Effector memory CD8-positive, alpha-beta T cell (primary cell): Measurements from ENCODE around the gene WWOX.

Experiments
- ATAC-seq: fragments of 150-1000 bp; cut with Tn5 transposase; replicated peaks from 2 replicates; pipeline ENCODE4 v1.10.0; 2021; ENCODE audit warnings: mild to moderate bottlenecking, moderate library complexity
- DNase-seq, 3 experiments: peaks; one replicate each; pipeline ENCODE4 v3.0.0; 2021
- H3K27ac Mint-ChIP-seq, 2 donors: one replicate each; pipeline ENCODE4 v1.8.0; 2022; ENCODE audit warnings: mild to moderate bottlenecking in 2 of 2, mixed read lengths in 2 of 2, moderate library complexity in 2 of 2
- H3K27me3 Mint-ChIP-seq, 2 donors: one replicate each; pipeline ENCODE4 v1.8.0; 2022; ENCODE audit warnings: mixed read lengths in 2 of 2
- H3K36me3 Mint-ChIP-seq: one replicate; pipeline ENCODE4 v1.8.0; 2022; ENCODE audit warnings: mild to moderate bottlenecking, moderate library complexity, mixed read lengths; ENCODE audit not compliant: insufficient read depth
- H3K4me1 Mint-ChIP-seq, 2 donors: one replicate each; pipeline ENCODE4 v1.8.0; 2022; ENCODE audit warnings: low read depth in 2 of 2, mixed read lengths in 2 of 2
- H3K4me3 Mint-ChIP-seq, 2 donors: one replicate each; pipeline ENCODE4 v1.8.0; 2022; ENCODE audit warnings: mild to moderate bottlenecking in 2 of 2, mixed read lengths in 2 of 2, moderate library complexity in 2 of 2
- H3K9me3 Mint-ChIP-seq, 2 donors: one replicate each; pipeline ENCODE4 v1.8.0; 2022; ENCODE audit warnings: mixed read lengths in 2 of 2

Gene WWOX

GRCh38 chr16:78788276-78788675 is 688.8 kb downstream of the WWOX start:
- H3K4me1 Mint-ChIP-seq: peaks cover 0 to 12% of the 10 kb centered on the region in 2 donors
- H3K4me3 Mint-ChIP-seq: no peak overlapping the region
- no peaks in the 10 kb centered on the region for H3K27me3 Mint-ChIP-seq
- no peak overlapping the region for H3K27ac Mint-ChIP-seq
- ATAC-seq (no peak), DNase-seq (no peak)
- H3K36me3 Mint-ChIP-seq: no peaks in the 10 kb centered on the region
- no peaks in the 10 kb centered on the region for H3K9me3 Mint-ChIP-seq

- H3K4me1 Mint-ChIP-seq: peaks cover 0 to 12% of the 10 kb centered on the region in 2 donors
- ATAC-seq (no peak), DNase-seq (no peak)
- H3K36me3 Mint-ChIP-seq: no peaks in the 10 kb centered on the region
- no peak overlapping the region for H3K27ac Mint-ChIP-seq
- H3K9me3 Mint-ChIP-seq: no peaks in the 10 kb centered on the region
- H3K27me3 Mint-ChIP-seq: no peaks in the 10 kb centered on the region
- no peak overlapping the region for H3K4me3 Mint-ChIP-seq
Measured at GRCh38 chr16:78788696-78789095, 689.2 kb downstream of the WWOX start.

- H3K36me3 Mint-ChIP-seq: no peaks in the 10 kb centered on the region
- peaks cover 3 to 19% of the 10 kb centered on the region in 2 donors for H3K4me1 Mint-ChIP-seq
Measured at GRCh38 chr16:78789561-78789960, 690.1 kb downstream of the WWOX start.

GRCh38 chr16:78791011-78791410 is 691.6 kb downstream of the WWOX start:
- H3K4me3 Mint-ChIP-seq: peak overlapping the region in 1 of 2 donors; percentile 44

More at GRCh38 chr16:78789561-78789960, 690.1 kb downstream of the WWOX start:
- H3K4me3 Mint-ChIP-seq: no peak overlapping the region
- no peak overlapping the region for H3K27ac Mint-ChIP-seq
- no peak for ATAC-seq
- no peaks in the 10 kb centered on the region for H3K27me3 Mint-ChIP-seq
- H3K9me3 Mint-ChIP-seq: no peaks in the 10 kb centered on the region
- DNase-seq: no peak

GRCh38 chr16:78791926-78792325 is 692.5 kb downstream of the WWOX start:
- H3K9me3 Mint-ChIP-seq: no peaks in the 10 kb centered on the region
- peaks cover 15 to 36% of the 10 kb centered on the region in 2 donors for H3K4me1 Mint-ChIP-seq
- no peak for ATAC-seq
- DNase-seq: no peak
- no peak overlapping the region for H3K4me3 Mint-ChIP-seq
- peak overlapping the region; percentile 10 to 67 for H3K27ac Mint-ChIP-seq
- no peaks in the 10 kb centered on the region for H3K27me3 Mint-ChIP-seq
- H3K36me3 Mint-ChIP-seq: no peaks in the 10 kb centered on the region

More at GRCh38 chr16:78791011-78791410, 691.6 kb downstream of the WWOX start:
- ATAC-seq (no peak), DNase-seq (no peak)
- Mint-ChIP-seq H3K9me3 (no peaks in the 10 kb centered on the region), H3K36me3 (no peaks in the 10 kb centered on the region), H3K27me3 (no peaks in the 10 kb centered on the region), H3K4me1 (peaks cover 14 to 34% of the 10 kb centered on the region in 2 donors), H3K27ac (peak overlapping the region; percentile 62 to 90)

- Mint-ChIP-seq H3K4me1 (peaks cover 15 to 36% of the 10 kb centered on the region in 2 donors), H3K27ac (peak overlapping the region in 1 of 2 donors; percentile 85), H3K9me3 (no peaks in the 10 kb centered on the region), H3K36me3 (no peaks in the 10 kb centered on the region), H3K27me3 (no peaks in the 10 kb centered on the region), H3K4me3 (no peak overlapping the region)
- DNase-seq (no peak), ATAC-seq (no peak)
Measured at GRCh38 chr16:78792952-78793351, 693.5 kb downstream of the WWOX start.

GRCh38 chr16:78794581-78795250 is 695.3 kb downstream of the WWOX start:
- peak overlapping the region; percentile 33 to 40 for H3K4me3 Mint-ChIP-seq
- no peaks in the 10 kb centered on the region for H3K27me3 Mint-ChIP-seq
- no peaks in the 10 kb centered on the region for H3K9me3 Mint-ChIP-seq
- H3K36me3 Mint-ChIP-seq: no peaks in the 10 kb centered on the region
- DNase-seq: peak in 1 of 3 experiments; percentile 28
- peak overlapping the region; percentile 85 for H3K27ac Mint-ChIP-seq
- peaks cover 15 to 36% of the 10 kb centered on the region in 2 donors for H3K4me1 Mint-ChIP-seq
- peak; percentile 84 for ATAC-seq

GRCh38 chr16:78795433-78795832 is 696.0 kb downstream of the WWOX start:
- Mint-ChIP-seq H3K27ac (peak overlapping the region; percentile 85), H3K4me1 (peaks cover 15 to 37% of the 10 kb centered on the region in 2 donors), H3K4me3 (peak overlapping the region; percentile 33 to 40), H3K36me3 (no peaks in the 10 kb centered on the region), H3K9me3 (no peaks in the 10 kb centered on the region), H3K27me3 (no peaks in the 10 kb centered on the region)
- ATAC-seq (no peak), DNase-seq (no peak)

- no peaks in the 10 kb centered on the region for H3K9me3 Mint-ChIP-seq
- DNase-seq: peak; percentile 12 to 30 (median 18)
- H3K4me3 Mint-ChIP-seq: no peak overlapping the region
- peak; percentile 16 for ATAC-seq
- no peaks in the 10 kb centered on the region for H3K27me3 Mint-ChIP-seq
- peaks cover 17 to 40% of the 10 kb centered on the region in 2 donors for H3K4me1 Mint-ChIP-seq
- peak overlapping the region in 1 of 2 donors; percentile 85 for H3K27ac Mint-ChIP-seq
- no peaks in the 10 kb centered on the region for H3K36me3 Mint-ChIP-seq
Measured at GRCh38 chr16:78796221-78796866, 696.9 kb downstream of the WWOX start.

GRCh38 chr16:78799429-78799828 is 700.0 kb downstream of the WWOX start:
- Mint-ChIP-seq H3K9me3 (no peaks in the 10 kb centered on the region), H3K4me3 (no peak overlapping the region), H3K4me1 (peaks cover 15 to 41% of the 10 kb centered on the region in 2 donors), H3K27me3 (no peaks in the 10 kb centered on the region), H3K27ac (no peak overlapping the region), H3K36me3 (peaks cover 2% of the 10 kb centered on the region)
- no peak for ATAC-seq
- no peak for DNase-seq

GRCh38 chr16:78800523-78800922 is 701.1 kb downstream of the WWOX start:
- H3K27ac Mint-ChIP-seq: peak overlapping the region in 1 of 2 donors; percentile 67
- peak; percentile 45 for ATAC-seq

GRCh38 chr16:78804058-78804735 is 704.7 kb downstream of the WWOX start:
- Mint-ChIP-seq H3K27ac (no peak overlapping the region), H3K27me3 (no peaks in the 10 kb centered on the region), H3K9me3 (no peaks in the 10 kb centered on the region), H3K36me3 (peaks cover 2% of the 10 kb centered on the region), H3K4me3 (no peak overlapping the region), H3K4me1 (peaks cover 2 to 22% of the 10 kb centered on the region in 2 donors)
- ATAC-seq (no peak), DNase-seq (no peak)

More at GRCh38 chr16:78800523-78800922, 701.1 kb downstream of the WWOX start:
- no peaks in the 10 kb centered on the region for H3K27me3 Mint-ChIP-seq
- no peaks in the 10 kb centered on the region for H3K9me3 Mint-ChIP-seq
- H3K4me1 Mint-ChIP-seq: peaks cover 5 to 30% of the 10 kb centered on the region in 2 donors
- DNase-seq: no peak
- H3K4me3 Mint-ChIP-seq: no peak overlapping the region
- H3K36me3 Mint-ChIP-seq: peaks cover 2% of the 10 kb centered on the region

GRCh38 chr16:78805556-78805955 is 706.1 kb downstream of the WWOX start:
- no peaks in the 10 kb centered on the region for H3K27me3 Mint-ChIP-seq
- no peak overlapping the region for H3K4me3 Mint-ChIP-seq
- no peak for ATAC-seq
- no peak for DNase-seq
- H3K9me3 Mint-ChIP-seq: no peaks in the 10 kb centered on the region
- H3K36me3 Mint-ChIP-seq: peaks cover 2% of the 10 kb centered on the region
- H3K4me1 Mint-ChIP-seq: peaks cover 3 to 20% of the 10 kb centered on the region in 2 donors
- no peak overlapping the region for H3K27ac Mint-ChIP-seq
